Vagina (tissue), 2 donors: ENCODE data around the gene SLAMF9.

Experiments used
- POLR2A ChIP-seq, 2 donors: fragments of 450-650 bp; IDR thresholded peaks; one replicate each; pipeline ENCODE4 v1.6.1; 2017; ENCODE audit warnings: antibody characterized with exemption in 2 of 2, mild to moderate bottlenecking in 2 of 2, moderate library complexity in 2 of 2
- POLR2AphosphoS5 ChIP-seq, 2 donors: sonication (generic); formaldehyde crosslinking; IDR thresholded peaks; one replicate each; pipeline ENCODE4 v1.9.0; 2017; ENCODE audit warnings: antibody characterized with exemption in 2 of 2, mild to moderate bottlenecking in 2 of 2, low read depth in 1 of 2; ENCODE audit not compliant: insufficient read depth in 1 of 2
- TF ChIP-seq, protein P1 (sequence below), 3 experiments: fragments of 450-650 bp in 2 of 3; fragments of 200-600 bp in 1 of 3; sonication (generic) in 1 of 3; IDR thresholded peaks; one replicate each; pipeline ENCODE4 v1.5.1; 2017 to 2019; ENCODE audit warnings: antibody characterized with exemption in 3 of 3, mild to moderate bottlenecking in 2 of 3, moderate library complexity in 2 of 3

DNA sequence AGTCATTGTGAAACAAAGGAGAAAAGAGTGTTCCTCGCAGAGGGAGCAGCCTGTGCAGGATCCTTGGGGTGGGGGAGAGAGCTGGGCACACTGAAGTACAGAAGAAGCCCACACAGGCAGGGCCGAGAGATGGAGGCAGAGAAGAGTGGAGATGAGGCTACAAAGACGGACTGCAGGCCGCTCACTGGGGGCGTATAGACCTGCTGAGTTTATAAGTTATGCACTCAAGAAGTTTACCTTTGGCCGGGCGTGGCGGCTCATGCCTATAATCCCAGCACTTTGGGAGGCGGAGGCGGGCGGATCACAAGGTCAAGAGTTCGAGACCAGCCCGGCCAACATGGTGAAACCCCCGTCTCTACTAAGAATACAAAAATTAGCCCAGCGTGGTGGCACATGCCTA, 7.6 kb upstream of the SLAMF9 start:
- TF ChIP-seq, protein P1, sequence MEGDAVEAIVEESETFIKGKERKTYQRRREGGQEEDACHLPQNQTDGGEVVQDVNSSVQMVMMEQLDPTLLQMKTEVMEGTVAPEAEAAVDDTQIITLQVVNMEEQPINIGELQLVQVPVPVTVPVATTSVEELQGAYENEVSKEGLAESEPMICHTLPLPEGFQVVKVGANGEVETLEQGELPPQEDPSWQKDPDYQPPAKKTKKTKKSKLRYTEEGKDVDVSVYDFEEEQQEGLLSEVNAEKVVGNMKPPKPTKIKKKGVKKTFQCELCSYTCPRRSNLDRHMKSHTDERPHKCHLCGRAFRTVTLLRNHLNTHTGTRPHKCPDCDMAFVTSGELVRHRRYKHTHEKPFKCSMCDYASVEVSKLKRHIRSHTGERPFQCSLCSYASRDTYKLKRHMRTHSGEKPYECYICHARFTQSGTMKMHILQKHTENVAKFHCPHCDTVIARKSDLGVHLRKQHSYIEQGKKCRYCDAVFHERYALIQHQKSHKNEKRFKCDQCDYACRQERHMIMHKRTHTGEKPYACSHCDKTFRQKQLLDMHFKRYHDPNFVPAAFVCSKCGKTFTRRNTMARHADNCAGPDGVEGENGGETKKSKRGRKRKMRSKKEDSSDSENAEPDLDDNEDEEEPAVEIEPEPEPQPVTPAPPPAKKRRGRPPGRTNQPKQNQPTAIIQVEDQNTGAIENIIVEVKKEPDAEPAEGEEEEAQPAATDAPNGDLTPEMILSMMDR (IDR thresholded peaks at IDR 0.05), result no peak
- TF ChIP-seq POLR2AphosphoS5 (IDR thresholded peaks at IDR 0.05; ENCODE audit: insufficient read depth in 1 of 2, low read depth in 1 of 2) (no peak), POLR2A (IDR thresholded peaks at IDR 0.05) (no peak)
